Measurements from ENCODE around the gene PHLDA1.

PHLDA1 gene

DNA sequence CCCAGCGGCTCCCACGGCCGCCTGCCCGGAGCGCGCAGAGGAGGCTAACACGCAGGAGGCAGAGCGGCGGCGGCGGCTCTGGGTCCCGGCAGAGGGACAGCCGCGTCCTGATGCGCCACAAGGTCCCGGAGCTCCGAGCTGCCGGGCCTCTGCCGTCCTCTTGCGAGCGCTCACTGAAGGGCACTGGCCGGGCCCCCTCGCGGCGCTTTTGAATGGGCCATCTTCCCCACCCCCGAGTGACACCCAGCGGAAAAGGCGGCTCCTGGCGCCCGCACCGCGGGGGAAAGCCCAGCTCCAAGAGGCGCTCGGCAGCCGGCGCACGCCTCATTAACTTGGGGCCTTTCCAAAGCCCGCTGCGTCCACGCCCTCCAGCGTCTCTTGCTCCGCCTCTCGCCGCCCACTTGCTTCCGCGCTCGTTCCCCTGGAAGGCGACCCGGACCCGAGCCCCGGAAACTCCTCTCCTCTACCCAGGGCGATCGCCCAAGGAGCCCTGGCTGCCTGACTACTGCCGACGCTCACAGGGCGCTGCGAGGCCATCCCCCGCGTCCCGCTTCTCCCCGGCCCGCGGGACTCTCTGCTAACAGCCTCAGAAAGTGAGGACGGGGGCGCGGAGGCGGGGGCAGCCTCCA, at the start of gene PHLDA1:
Gene PHLDA1 (minus strand): TSS at position 363 of the 629 bp plus-strand sequence.
- DNase-seq (ENCODE audit: low read depth in 3 of 3), result peak; percentile 89 to 97 (median 90)

DNA sequence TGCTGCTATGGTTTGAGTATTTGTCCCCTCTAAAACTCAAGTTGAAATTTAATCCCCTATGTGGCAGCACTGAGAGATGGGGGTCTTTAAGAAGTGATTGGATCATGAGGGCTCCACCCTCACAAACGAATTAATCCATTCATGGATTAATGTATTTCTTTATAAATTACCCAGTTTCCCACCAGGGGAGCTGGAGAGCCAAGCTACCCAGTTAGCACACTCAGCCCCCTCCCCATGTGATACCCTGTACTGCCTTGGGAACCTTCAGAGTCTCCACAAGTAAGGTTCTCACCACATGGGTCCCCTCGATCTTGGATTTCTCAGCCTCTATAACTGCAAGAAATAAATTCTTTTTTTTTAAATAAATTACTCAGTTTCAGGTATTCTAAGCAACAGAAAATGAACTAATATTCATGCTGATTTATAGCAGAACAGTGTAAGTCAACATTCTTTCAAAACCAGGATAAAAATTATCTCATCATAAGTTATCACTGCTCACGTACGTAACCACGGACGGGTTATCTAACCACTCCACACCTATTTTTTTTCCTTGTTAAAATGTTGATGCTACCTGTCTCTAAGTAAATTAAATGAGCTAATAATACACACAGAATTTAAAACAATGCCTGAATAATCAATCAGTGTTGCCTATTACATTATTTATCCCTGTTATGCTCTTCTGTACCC, 49.3 kb upstream of the PHLDA1 start:
- no peak for DNase-seq (ENCODE audit: low read depth in 3 of 3)

DNA sequence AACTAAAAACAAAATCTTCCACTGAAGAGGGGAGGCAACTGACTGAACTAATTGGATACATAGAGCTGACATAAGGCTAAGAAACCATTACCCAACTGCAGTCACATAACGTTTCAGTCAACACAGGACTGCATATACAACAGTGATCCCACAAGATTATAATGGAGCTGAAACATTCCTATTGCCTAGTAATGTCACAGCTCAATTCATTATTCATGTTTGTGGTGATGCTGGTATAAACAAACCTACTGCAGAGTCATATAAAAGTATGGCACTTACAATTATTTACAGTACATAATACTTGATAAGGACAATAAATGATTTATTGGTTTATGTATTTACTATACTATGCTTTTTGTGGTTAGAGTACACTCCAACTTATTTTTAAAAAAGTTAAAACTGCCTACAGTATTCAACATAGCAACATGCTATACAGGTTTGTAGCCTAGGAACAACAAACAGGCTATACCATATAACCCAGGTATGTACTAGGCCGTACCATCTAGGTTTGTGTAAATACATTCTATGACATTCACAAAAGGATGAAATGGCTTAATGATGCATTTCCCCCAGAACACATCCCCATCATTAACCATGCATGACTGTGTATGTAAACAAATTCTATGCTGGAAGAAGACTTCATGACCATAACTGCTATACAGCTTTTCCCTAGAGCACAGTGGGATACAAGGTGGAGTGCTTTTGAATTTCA, 48.6 kb upstream of the PHLDA1 start:
- no peak for DNase-seq (ENCODE audit: low read depth in 3 of 3)

DNA sequence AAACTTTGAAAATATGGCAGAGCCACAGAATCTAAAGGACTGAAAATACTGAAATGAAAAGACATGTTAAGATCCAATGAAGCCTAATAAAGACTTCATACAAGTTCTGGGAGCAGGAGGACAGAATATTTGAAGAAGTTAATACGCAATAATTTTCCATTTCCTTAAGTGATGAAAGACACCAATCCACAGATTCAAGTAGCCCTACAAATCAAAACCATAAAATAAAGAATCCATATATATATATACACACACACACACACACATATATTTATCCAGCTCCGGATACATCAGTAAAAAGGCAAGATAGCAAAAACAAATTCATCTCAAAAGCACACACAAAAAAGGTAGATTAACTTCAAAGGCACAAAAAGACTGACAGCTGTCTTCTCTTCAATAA, 47.2 kb upstream of the PHLDA1 start:
- DNase-seq (ENCODE audit: low read depth in 3 of 3), result no peak

DNA sequence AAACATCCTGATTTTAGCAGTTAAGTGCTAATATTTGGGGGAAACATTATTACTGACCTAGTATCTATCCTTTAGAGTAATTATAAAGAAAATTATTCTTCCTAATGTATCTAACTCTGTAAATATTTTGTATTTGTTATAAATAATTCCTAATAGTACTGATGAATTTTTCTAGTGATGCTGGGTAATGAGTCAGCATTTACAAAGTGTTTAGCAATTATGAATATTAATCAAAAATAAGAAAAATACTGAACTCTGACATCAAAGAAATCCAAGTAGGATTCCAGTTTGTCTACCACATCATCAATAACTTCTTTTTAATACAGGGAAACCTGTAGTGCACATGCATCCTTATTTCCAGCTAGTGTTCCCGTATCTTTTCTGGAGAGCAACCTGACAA, 43.9 kb upstream of the PHLDA1 start:
- DNase-seq (ENCODE audit: low read depth in 3 of 3), result no peak

DNA sequence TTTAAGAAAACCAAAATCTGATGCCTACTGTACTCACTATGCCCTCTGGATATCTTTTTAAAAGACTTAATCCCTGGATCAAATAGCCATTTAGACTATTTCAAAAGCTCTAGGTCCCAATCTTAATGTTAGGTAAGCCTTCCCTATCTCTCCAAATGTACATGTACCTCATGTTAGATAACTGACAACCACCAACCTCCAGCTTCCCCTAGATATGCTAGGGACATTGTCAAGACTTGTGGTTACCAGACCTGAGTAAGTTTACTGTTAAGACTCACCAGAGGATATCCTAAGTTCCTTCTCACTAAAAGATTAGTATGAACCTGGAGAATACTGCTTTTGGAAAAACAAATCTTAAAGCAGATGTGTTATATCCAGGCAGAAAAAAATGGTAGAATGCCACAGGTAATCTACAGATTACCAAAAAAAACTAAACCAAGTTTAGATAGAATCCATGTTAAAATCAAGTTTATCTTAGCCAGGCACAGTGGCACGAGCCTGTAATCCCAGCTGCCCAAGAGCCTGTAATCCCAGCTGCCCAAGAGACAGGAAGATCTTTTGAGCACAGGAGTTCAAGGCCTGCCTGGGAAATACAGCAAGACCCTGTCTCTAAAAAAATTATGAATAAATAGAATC, 43.2 kb upstream of the PHLDA1 start:
- DNase-seq (ENCODE audit: low read depth in 3 of 3), result no peak

DNA sequence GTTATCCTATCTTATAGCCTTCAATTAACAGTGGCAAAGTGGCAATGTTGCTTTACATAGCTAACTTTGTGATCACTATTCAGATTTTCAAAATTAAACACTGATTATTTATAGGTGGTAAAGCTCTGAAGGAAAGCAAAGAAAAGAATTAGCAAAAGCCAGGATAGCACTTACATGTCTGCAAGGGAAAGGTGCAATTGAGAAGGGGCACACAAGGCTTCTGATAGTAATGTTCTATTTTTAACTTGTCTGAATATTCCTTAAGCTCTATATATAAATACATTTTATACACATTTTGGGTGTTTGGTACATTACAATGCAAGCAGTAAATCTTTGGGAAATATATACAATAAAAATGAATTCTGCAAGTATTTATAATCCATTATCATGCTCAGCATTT, 42.0 kb upstream of the PHLDA1 start:
- no peak for DNase-seq (ENCODE audit: low read depth in 3 of 3)

DNA sequence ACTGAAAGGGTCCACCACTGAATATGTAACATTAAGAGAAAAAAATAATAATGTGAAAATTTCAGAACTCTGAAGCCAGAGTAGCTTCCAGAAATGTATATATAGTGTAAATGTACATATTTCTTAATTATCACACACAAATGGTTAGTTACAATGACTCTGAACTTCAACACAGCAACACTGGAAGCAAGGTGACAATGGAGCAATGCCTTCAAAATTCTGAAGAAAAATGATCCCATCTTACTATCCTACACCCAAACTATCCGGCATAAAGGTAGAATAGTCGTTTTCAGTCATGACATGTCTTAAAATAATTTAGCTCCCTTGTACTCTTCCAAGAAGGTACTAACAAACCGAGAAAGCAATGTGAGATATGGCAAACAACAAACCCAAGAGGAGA, 41.0 kb upstream of the PHLDA1 start:
- DNase-seq (ENCODE audit: low read depth in 3 of 3), result no peak

DNA sequence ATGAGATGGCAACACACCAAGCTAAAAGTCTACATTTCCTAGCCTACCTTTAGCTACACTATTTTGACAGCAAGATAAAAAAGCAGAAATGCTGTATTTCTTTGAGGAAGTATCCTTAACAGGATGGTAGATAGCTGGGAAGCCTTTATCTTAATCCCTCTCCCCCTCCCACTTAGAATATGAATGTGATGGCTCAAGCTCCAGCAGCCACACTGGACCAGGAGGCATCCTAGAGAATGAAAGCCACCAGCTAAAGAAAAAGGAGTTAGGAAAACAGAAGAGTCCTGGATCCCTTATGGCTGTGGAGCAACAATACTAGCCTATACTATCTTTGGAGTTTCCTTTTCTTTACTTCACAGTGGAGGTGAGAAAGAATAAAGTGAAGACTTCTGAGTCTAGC, 37.8 kb upstream of the PHLDA1 start:
- no peak for DNase-seq (ENCODE audit: low read depth in 3 of 3)

DNA sequence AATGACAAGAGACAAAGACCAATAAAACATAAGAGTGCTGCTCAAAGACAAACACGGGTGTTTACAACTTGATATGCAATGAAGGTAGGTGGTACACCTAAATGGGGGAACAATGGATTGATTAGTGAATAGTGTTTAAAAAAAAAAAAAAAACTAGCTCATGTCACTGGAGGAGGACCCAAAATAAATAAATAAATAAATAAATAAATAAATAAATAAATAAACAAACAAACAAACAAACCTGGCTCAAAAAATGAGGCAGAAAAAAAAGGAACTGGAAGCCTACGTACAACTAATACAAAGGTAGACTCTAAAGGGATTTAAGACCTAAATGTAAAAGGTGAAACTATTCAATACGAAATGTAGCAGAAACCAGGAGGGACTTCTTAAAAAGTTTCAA, 34.3 kb upstream of the PHLDA1 start:
- DNase-seq (ENCODE audit: low read depth in 3 of 3), result no peak

DNA sequence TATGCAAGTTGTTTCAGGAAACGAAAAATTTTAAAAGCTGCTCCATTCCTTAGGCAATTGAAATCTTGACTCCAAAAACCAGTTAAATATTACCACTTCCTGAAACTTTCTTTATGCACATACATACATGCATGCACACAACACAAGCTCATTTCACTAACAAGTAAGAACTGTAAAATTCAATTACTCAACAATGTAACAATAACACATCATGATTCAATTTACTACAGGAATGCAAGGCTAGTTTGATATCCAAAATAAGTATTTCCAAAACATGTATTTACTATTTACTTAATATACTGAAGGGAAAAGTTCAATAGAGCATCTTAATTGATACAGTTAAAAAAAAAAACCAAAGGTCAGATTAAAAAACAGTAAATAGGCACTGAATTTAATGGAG, 33.3 kb upstream of the PHLDA1 start:
- DNase-seq (ENCODE audit: low read depth in 3 of 3), result no peak

DNA sequence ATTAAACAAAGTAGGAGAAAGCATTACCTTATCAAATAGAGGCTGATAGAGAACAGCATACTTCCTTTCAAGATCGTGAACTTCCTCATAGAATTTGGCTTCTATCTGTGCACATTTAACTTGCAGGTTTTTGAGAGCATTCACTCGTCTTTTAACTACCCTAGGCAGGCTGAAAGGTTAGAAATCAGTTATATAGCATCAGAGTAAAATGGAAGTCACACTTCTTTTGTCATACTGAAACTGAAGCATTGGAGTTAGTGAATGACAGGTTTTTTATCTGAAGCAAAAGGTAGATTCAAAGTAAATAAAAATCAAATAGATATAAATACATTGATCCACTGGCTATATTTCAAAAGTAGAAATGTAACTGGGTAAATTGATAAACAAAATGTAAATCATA, 28.5 kb upstream of the PHLDA1 start:
- DNase-seq (ENCODE audit: low read depth in 3 of 3), result no peak

DNA sequence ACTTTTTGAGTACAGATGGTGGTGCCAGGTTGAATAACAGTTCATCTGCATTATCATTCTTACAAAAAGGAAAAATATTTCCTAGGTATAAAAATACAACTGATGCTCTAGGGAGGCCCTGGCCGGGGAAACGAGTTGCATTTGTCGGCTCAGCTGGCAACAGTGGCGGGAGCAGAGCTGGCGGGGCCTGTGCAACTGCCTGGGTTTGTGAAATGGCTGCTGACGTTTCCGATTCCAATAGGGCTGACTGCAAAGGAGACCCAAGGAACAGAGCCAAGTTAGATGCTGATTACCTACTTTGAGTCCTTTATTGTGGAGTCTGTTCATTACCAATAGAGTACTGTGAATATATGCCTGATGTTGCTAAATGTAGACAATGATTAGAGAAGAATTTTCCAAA, 25.8 kb upstream of the PHLDA1 start:
- DNase-seq (ENCODE audit: low read depth in 3 of 3), result no peak

DNA sequence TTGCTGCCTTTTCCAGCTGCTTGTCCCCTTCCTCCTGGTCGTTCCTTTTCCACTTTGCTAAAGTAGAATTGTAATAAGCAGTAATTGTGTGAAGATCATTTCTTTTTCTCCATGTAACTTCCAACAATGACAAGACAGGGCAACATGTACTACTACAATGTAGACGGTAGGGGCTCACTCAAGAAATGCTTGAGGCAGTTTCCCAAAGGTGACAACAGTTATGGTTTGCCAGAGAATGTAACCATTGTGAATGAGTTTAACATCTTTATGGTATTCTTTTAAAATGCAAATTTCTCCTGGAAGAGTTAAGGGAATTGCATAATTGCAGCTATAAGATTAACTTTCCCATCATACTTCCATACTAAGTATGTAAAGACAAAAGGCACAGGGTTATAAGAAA, 23.8 kb upstream of the PHLDA1 start:
- no peak for DNase-seq (ENCODE audit: low read depth in 3 of 3)

DNA sequence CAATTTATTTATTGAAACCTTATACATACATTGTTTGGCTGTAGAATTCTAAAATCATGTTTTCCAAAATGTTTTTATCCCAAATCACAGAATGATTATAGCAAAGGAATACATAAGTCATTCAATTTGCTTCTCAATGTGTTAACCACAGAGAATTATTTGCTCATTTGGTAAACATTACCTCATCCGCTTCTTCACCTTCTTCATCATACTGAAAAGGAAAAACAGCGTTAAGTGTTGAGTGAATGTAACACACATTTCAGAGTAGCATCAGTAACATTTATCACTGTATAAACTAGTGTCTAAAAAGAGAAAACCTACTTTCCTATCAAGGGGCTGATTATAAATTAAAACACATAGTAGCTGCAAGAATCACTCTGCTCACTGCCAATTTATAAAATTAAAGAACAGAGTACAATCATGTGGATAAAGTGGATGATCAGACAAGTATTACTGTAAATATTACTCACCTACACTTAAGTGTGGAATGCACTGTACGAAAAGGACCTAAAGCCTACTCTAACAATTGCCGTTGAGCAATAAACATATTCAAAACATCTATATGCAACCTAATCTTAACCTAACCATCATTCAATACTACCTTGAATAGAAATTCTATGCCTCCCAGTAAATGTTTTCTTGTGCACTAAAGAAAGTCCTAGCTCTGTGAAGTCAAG, 18.1 kb upstream of the PHLDA1 start:
- no peak for DNase-seq (ENCODE audit: low read depth in 3 of 3)

DNA sequence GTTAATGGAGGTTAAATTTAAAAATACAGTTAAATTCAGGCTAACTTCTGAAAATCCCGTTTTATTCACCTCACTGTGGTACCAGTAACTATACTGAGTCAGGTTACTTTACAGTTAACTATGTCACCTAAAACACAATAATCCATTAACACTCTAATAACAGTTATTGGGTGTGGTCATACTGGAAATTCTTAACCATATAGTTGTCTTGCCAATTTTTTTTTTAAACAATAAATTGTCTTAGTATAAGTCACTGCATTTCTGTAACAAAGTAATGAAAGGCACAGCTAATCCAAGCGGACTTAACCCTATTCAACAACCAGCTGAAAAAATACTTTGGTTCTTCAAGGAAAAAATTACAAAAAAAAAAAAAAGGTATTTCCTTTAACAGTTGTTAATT, 16.2 kb upstream of the PHLDA1 start:
- DNase-seq (ENCODE audit: low read depth in 3 of 3), result no peak

DNA sequence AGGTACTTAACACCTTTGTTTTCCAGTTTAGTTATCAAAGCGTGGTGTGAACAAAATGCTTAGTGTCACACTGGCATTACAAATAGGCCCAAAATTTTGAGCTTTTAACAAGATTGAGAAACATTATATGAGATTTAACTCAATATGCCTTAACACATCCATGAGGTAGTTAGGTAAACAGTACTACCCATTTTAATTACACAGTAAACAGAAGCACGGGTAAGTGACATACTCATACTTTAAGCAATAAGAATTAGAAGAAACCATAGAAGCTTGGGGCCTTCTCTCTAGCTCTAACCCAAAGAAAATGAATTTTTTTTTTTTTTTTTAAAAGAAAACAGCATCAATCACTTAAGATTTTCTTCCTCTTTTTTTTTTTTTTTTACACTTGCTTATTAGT, 15.5 kb upstream of the PHLDA1 start:
- no peak for DNase-seq (ENCODE audit: low read depth in 3 of 3)

DNA sequence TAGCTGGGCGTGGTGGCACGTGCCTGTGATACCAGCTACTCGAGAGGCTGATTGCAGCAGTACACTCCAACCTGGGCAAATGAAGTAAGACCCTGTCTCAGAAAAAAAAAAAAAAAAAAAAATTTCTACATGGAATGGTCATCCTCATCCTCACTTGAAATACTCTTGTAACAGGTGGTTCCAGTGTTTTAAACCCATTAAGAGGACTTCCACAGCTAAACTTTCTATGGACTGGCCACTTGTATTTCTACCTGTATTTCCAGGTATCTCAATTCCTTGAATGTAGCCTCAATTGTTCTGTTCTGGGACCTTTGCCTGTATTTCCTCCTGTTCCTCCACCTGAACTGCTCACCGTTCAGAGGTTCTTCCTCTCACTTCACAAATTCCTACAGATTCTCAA, 11.8 kb upstream of the PHLDA1 start:
- no peak for DNase-seq (ENCODE audit: low read depth in 3 of 3)

DNA sequence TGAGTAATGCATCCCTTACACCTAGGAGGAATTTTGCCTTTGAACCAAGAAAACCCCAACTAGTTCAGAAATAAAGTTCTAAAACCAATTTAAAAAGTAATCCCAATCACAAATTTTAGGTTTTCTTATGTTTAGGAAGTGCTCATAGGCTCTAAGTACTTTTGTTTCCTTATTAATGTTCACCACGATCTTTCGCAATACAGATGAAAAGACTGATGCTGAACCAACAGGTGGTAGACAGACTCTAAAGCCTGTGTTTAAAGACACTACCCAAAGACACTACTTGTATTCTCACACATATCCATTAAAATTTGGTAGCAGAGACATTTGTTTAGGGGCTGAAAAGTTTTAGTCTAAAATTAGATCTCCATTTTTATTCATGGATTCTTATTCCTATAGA, 10.6 kb upstream of the PHLDA1 start:
- no peak for DNase-seq (ENCODE audit: low read depth in 3 of 3)

DNA sequence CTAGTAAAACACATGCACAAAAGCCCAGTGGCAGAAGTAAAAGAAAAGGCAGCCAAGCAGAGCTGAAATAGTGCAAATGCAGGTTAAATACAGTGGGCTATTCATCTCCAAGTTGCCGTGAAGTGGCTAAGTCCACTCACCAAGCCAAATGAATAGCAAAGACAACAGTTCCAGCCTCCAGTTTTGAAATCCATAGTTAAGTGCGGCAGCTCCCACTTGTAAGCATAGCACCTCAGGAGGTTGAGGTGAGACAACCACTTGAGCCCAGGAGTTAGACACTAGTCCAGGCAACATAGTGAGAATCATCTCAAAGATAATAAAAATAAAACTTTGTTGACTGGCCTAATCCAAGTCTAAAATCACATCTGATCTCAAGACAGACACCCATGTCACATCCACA, 9.8 kb upstream of the PHLDA1 start:
- no peak for DNase-seq (ENCODE audit: low read depth in 3 of 3)

DNA sequence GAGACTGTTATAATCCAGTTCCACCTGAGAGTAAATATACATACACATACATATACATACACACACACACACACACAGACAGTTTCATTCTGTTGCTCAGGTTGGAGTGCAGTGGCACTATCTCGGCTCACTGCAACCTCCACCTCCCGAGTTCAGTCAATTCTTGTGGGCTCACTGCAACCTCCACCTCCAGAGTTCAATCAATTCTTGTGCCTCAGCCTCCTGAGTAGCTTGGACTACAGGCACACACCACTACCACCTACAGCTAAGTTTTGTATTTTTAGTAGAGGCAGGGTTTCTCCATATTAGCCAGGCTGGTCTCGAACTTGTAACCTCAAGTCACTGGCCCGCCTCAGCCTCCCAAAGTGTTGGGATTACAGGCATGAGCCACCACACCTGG, 8.9 kb upstream of the PHLDA1 start:
- no peak for DNase-seq (ENCODE audit: low read depth in 3 of 3)

DNA sequence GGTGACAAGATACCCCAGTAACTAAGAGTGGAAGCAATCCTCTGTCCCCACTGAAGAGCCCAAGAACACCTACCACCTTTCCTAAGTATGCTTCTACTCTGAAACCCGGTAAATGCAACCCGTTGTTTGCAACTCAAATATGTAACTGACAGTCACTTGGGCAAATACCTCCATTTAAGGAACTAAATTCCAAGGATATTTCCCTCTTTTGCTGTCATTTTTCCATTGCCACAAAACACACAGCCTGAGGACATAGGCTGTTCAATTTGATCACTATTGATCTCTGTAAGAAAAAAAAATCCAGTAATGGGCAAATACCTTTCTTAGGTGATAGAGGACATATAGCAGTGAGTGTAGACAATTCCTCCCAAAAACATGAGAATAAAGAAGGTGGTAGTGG, 6.6 kb upstream of the PHLDA1 start:
- no peak for DNase-seq (ENCODE audit: low read depth in 3 of 3)
